IMR-90 (cell line): ENCODE measurements around the gene CLK2. TPM values are rescaled to one million over a fixed set of nuclear protein-coding genes. Genes with fewer than 3 reads are reported as not detected.
A peak's percentile ranks its signal among the peaks of the same experiment; 100 is the strongest.

Experiments used
- ATAC-seq: fragments of 200-7000 bp; cut with Tn5 transposase; 2 replicates; pipeline ENCODE4 v1.9.1; 2020; ENCODE audit warnings: low read depth, mild to moderate bottlenecking, moderate library complexity
- Bru-seq: library from RNA; stranded (reverse); fragments of 400-500 nt; gene quantifications from one replicate; lab custom pipeline; 2021; lab: Mats Ljungman, UMichigan
- BruChase-seq, 2 experiments: library from RNA; stranded (reverse); fragments of 400-500 nt; gene quantifications; one replicate each; lab custom pipeline; 2021; lab: Mats Ljungman, UMichigan
- BruUV-seq: library from RNA; stranded (reverse); fragments of 400-500 nt; replicated peaks from 2 replicates; lab custom pipeline; 2021; lab: Mats Ljungman, UMichigan
- CTCF ChIA-PET: fragments of 300-600 bp; formaldehyde crosslinking; extraction: SDS; loops from one replicate; lab custom pipeline; 2021; ENCODE audit warnings: antibody characterized with exemption; lab: Yijun Ruan, JAX
- POLR2A ChIA-PET: fragments of 300-600 bp; sonication (Branson Sonifier 250); formaldehyde crosslinking; loops from one replicate; lab custom pipeline; 2022; ENCODE audit warnings: antibody characterized with exemption; ENCODE audit not compliant: unreplicated experiment; lab: Charles Lee
- DNase-seq: peaks from one replicate; pipeline ENCODE4 v3.0.0; 2013
- H2AFZ ChIP-seq: replicated peaks from 2 replicates; pipeline ENCODE3; 2013; ENCODE audit warnings: low read length, mild to moderate bottlenecking; ENCODE audit not compliant: poor library complexity
- H2AK5ac ChIP-seq: 2 replicates; pipeline ENCODE4 v1.6.1; 2013; ENCODE audit warnings: low read depth, low read length, inconsistent platforms
- H2AK9ac ChIP-seq: replicated peaks from 2 replicates; pipeline ENCODE3; 2013; ENCODE audit warnings: mild to moderate bottlenecking, low read depth, low read length, moderate library complexity; ENCODE audit not compliant: poor library complexity
- H2BK120ac ChIP-seq: 2 replicates; pipeline ENCODE4 v1.6.1; 2013; ENCODE audit warnings: low read depth, low read length, inconsistent platforms
- H2BK15ac ChIP-seq: 3 replicates; pipeline ENCODE4 v1.6.1; 2013; ENCODE audit warnings: low read depth, low read length, inconsistent platforms
- H2BK20ac ChIP-seq: 2 replicates; pipeline ENCODE4 v1.6.1; 2013; ENCODE audit warnings: low read depth, mild to moderate bottlenecking, inconsistent platforms, low read length, moderate library complexity
- H2BK5ac ChIP-seq: 2 replicates; pipeline ENCODE4 v1.6.1; 2013; ENCODE audit warnings: mild to moderate bottlenecking, low read depth, low read length, inconsistent platforms; ENCODE audit not compliant: poor library complexity, severe bottlenecking
- H3K14ac ChIP-seq: replicated peaks from 2 replicates; pipeline ENCODE4 v1.6.1; 2013; ENCODE audit warnings: low read depth, low read length, inconsistent platforms
- H3K18ac ChIP-seq: 2 replicates; pipeline ENCODE4 v1.6.1; 2013; ENCODE audit warnings: low read depth, low read length, control low read depth
- H3K23ac ChIP-seq: 2 replicates; pipeline ENCODE4 v1.6.1; 2013; ENCODE audit warnings: low read depth, low read length, inconsistent platforms
- H3K27ac ChIP-seq: 2 replicates; pipeline ENCODE4 v1.5.1; 2013; ENCODE audit warnings: mild to moderate bottlenecking, control low read depth, low read length; ENCODE audit not compliant: insufficient read depth
- H3K27me3 ChIP-seq: 2 replicates; pipeline ENCODE4 v1.6.1; 2013; ENCODE audit warnings: low read length; ENCODE audit not compliant: control insufficient read depth, insufficient read depth
- H3K36me3 ChIP-seq: 2 replicates; pipeline ENCODE4 v1.6.1; 2013; ENCODE audit warnings: low read length, mixed read lengths; ENCODE audit not compliant: control insufficient read depth, insufficient read depth
- H3K4ac ChIP-seq: 2 replicates; pipeline ENCODE4 v1.6.1; 2013; ENCODE audit warnings: low read depth, low read length, inconsistent platforms
- H3K4me1 ChIP-seq: 2 replicates; pipeline ENCODE4 v1.6.1; 2013; ENCODE audit warnings: low read length, mixed read lengths; ENCODE audit not compliant: control insufficient read depth, insufficient read depth
- H3K4me2 ChIP-seq: 2 replicates; pipeline ENCODE4 v1.6.1; 2013; ENCODE audit warnings: low read depth, mild to moderate bottlenecking, control low read depth, low read length, moderate library complexity
- H3K4me3 ChIP-seq: 2 replicates; pipeline ENCODE4 v1.5.1; 2013; ENCODE audit warnings: low read depth, mild to moderate bottlenecking, control low read depth, low read length, moderate library complexity; ENCODE audit not compliant: insufficient read depth
- H3K56ac ChIP-seq: 2 replicates; pipeline ENCODE4 v1.6.1; 2013; ENCODE audit warnings: low read length, inconsistent platforms; ENCODE audit not compliant: insufficient read depth; ENCODE audit errors: extremely low read depth
- H3K79me1 ChIP-seq, 2 experiments: 2 replicates each; pipeline ENCODE4 v1.6.1; 2013; ENCODE audit warnings: low read length in 2 of 2, inconsistent platforms in 1 of 2, low read depth in 1 of 2
- H3K9ac ChIP-seq: 2 replicates; pipeline ENCODE4 v1.6.1; 2013; ENCODE audit warnings: low read depth, low read length, control low read depth
- H3K9me1 ChIP-seq: 2 replicates; pipeline ENCODE4 v1.6.1; 2013; ENCODE audit warnings: low read length, inconsistent platforms; ENCODE audit not compliant: insufficient read depth
- H3K9me3 ChIP-seq: 2 replicates; pipeline ENCODE4 v1.6.1; 2013; ENCODE audit warnings: low read length; ENCODE audit not compliant: control insufficient read depth, insufficient read depth
- H4K20me1 ChIP-seq: 2 replicates; pipeline ENCODE4 v1.6.1; 2013; ENCODE audit warnings: low read length, inconsistent platforms; ENCODE audit not compliant: insufficient read depth
- H4K5ac ChIP-seq: 2 replicates; pipeline ENCODE4 v1.6.1; 2013; ENCODE audit warnings: mild to moderate bottlenecking, low read depth, low read length, control low read depth
- H4K8ac ChIP-seq, 2 experiments: 2 replicates each; pipeline ENCODE4 v1.6.1; 2013; ENCODE audit warnings: low read depth in 2 of 2, low read length in 2 of 2, control low read depth in 1 of 2, inconsistent platforms in 1 of 2
- H4K91ac ChIP-seq: 2 replicates; pipeline ENCODE4 v1.6.1; 2013; ENCODE audit warnings: low read depth, low read length, inconsistent platforms; ENCODE audit not compliant: insufficient read depth
- BHLHE40 ChIP-seq: fragments of 150-350 bp; IDR thresholded peaks from 2 replicates; pipeline ENCODE4 v1.6.1; 2016; ENCODE audit warnings: mild to moderate bottlenecking, low read depth, low read length
- CEBPB ChIP-seq: IDR thresholded peaks from 2 replicates; pipeline ENCODE4 v1.6.1; 2012; ENCODE audit warnings: low read depth, low read length, improper control_type of control experiment
- FOS ChIP-seq: fragments of 150-350 bp; IDR thresholded peaks from 2 replicates; pipeline ENCODE4 v1.6.1; 2016; ENCODE audit warnings: low read depth, low read length
- MXI1 ChIP-seq: IDR thresholded peaks from 2 replicates; pipeline ENCODE4 v1.6.1; 2012; ENCODE audit warnings: low read depth, mild to moderate bottlenecking, low read length, moderate library complexity, borderline replicate concordance
- NFE2L2 ChIP-seq: fragments of 150-350 bp; IDR thresholded peaks from 2 replicates; pipeline ENCODE4 v1.6.1; 2016; ENCODE audit warnings: low read depth, mild to moderate bottlenecking, low read length
- POLR2A ChIP-seq: IDR thresholded peaks from 2 replicates; pipeline ENCODE4 v1.6.1; 2012; ENCODE audit warnings: mild to moderate bottlenecking, low read depth, low read length
- RAD21 ChIP-seq: IDR thresholded peaks from 2 replicates; pipeline ENCODE4 v1.6.1; 2012; ENCODE audit warnings: low read length, improper control_type of control experiment
- RFX5 ChIP-seq: IDR thresholded peaks from 2 replicates; pipeline ENCODE4 v1.8.0; 2012; ENCODE audit warnings: low read depth, mild to moderate bottlenecking, low read length, moderate library complexity
- SMC3 ChIP-seq: fragments of 150-350 bp; IDR thresholded peaks from 2 replicates; pipeline ENCODE4 v1.6.1; 2016; ENCODE audit warnings: low read depth, mild to moderate bottlenecking, antibody characterized with exemption, low read length, moderate library complexity
- WGBS, 2 experiments: methylation state at CpG; one replicate each; pipeline versions ENCODE4 v1.1.5 to v1.1.7; 2013; ENCODE audit warnings: missing lambda C conversion rate in 2 of 2; ENCODE audit not compliant: insufficient read length in 1 of 2; ENCODE audit errors: extremely low coverage in 2 of 2; 5-methylcytosine and 5-hydroxymethylcytosine counted together
- dilution Hi-C: fragments of 300-500 bp; cut with HindIII; formaldehyde crosslinking; loops from one replicate; pipeline ENCODE4 v1.14.3; 2018; ENCODE audit warnings: low sequenced_read_pairs; ENCODE audit not compliant: unreplicated experiment
- in situ Hi-C: fragments of 300-500 bp; cut with MboI; formaldehyde crosslinking; loops from 3 replicates; pipeline ENCODE4 v1.14.3; 2019; ENCODE audit warnings: low sequenced_read_pairs, inconsistent platforms, mixed read lengths
- intact Hi-C: fragments of 100-400 bp; cut with micrococcal nuclease; formaldehyde crosslinking; loops from 2 replicates; pipeline ENCODE4 v1.10.0; 2022
- long read RNA-seq: library from polyadenylated mRNA; unstranded; transcript quantifications from one replicate; pipeline ENCODE4 v2.0.0, GENCODE V29; 2021; ENCODE audit not compliant: unreplicated experiment
- polyA plus RNA-seq, 3 experiments: library from polyadenylated mRNA; depleted of rRNA; stranded (reverse); fragments of >200 nt; gene quantifications; 2 replicates each; pipeline ENCODE4 v1.2.3, GENCODE V29; 2012; ENCODE audit warnings: low replicate concordance in 1 of 3
- total RNA-seq: library from RNA; depleted of rRNA; stranded (reverse); fragments of >200 nt; gene quantifications from 2 replicates; pipeline ENCODE4 v1.2.3, GENCODE V29; 2012; rRNA removed
- TF ChIP-seq, protein P1 (sequence below): fragments of 150-350 bp; IDR thresholded peaks from 2 replicates; pipeline ENCODE4 v1.6.1; 2017; ENCODE audit warnings: mild to moderate bottlenecking, antibody characterized with exemption, low read length, low read depth
- TF ChIP-seq, protein P2 (sequence below): fragments of 150-350 bp; IDR thresholded peaks from 2 replicates; pipeline ENCODE4 v1.6.1; 2016; ENCODE audit warnings: low read depth, mild to moderate bottlenecking, low read length, moderate library complexity, borderline replicate concordance

CLK2 gene
- total RNA-seq (19.2 and 19.7 TPM in 2 replicates), polyA plus RNA-seq (2012; rRNA removed) (53.0 and 61.2 TPM in 2 replicates), Bru-seq, nascent RNA (percentile 86 among the genes with signal in this experiment), BruChase-seq, experiment 1, labeled RNA remaining after a 6-hour chase (percentile 87 among the genes with signal in this experiment), BruChase-seq, experiment 2, labeled RNA remaining after a 2-hour chase (percentile 85 among the genes with signal in this experiment)
- 18.2 and 18.6 TPM in 2 replicates for polyA plus RNA-seq (2012; cell fraction: cytosol; rRNA removed)
- 460 and 576 TPM in 2 replicates for polyA plus RNA-seq (2012; cell fraction: nucleus; rRNA removed; ENCODE audit: low replicate concordance)
- long read RNA-seq, transcript CLK2-203 (13 exons, 2,166 nt) = major isoform, 12 of 58 reads
- long read RNA-seq, transcript CLK2-205 (12 exons, 1,885 nt) = minor isoform, 6 of 58 reads
- long read RNA-seq, partial matches to known transcripts = 20 of 58 reads
- long read RNA-seq, other reads (novel, unspliced or antisense) = 19 of 58 reads

DNA sequence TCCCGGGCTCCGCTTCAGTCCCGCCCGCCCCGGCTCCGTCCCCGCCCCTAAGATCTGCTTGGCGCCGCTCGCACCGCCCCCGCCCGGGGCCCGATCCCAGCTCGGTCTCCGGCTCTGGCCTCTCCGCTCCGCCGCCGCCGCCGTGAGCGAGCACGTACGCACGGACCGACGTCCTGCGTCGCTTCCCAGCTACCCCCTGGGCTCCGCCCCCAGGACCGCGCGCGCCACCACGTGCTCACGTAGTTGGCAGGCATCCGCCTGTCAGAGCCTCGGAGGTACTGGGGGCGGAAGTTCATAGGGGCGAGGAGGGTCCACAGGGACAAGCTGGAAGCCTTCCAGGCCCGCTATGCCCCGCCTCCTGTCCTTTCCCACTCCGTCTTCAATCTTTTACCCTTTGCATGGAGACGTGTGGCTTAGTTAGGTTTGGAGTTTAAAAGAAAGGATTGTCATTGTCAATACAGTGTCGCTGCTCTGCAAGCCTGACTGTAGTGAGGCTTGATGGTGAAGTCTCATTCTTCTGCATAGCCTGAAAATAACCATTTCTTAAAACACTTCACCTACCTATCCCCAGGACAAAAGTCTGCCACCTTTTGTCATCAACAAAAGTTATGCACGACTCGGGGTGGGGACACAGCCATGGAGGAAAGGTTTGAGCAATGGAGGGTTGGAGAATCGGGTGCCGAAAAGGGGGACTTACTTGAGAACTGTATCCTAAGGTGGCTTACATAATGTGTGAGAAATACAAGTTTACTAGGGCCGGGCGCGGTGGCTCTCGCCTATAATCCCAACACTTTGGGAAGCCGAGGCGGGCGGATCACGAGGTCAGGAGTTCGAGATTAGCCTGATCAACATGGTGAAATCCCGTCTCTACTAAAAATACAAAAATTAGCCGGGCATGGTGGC, at the start of gene CLK2:
TSS of gene CLK2 (minus strand) at position 162 of the 903 bp plus-strand sequence. CDS start 2,527 bp downstream, outside the sequence.
- Histone ChIP-seq H3K4me2 (peak within 1 kb of the TSS; percentile 92), H3K4me1 (peaks cover 1% of the 10 kb centered on the region), H4K20me1 (peaks cover 14% of the 10 kb centered on the region; the same call in 1 of the 2 replicates), H2AK9ac (peak within 1 kb of the TSS; percentile 94), H2AFZ (peak within 1 kb of the TSS; percentile 85), H4K91ac (peak within 1 kb of the TSS; percentile 75), H3K9ac (peak within 1 kb of the TSS; percentile 89), H3K27ac (peak within 1 kb of the TSS; percentile 89), H3K4me3 (peak within 1 kb of the TSS; percentile 89), H2BK15ac (peak within 1 kb of the TSS; percentile 4; the same call in 1 of the 3 replicates), H3K4ac (peak within 1 kb of the TSS; percentile 90), H4K5ac (peak within 1 kb of the TSS; percentile 93), H4K8ac (peak within 1 kb of the TSS; percentile 90 to 98), H2BK20ac (0 out of 2 replicates have a peak within 1 kb of the TSS, but pooled peaks have one; percentile 0), H3K18ac (peak within 1 kb of the TSS; percentile 55), H3K27me3 (no peaks in the 10 kb centered on the region), H3K56ac (peak within 1 kb of the TSS; percentile 49), H3K9me3 (no peaks in the 10 kb centered on the region), H3K9me1 (peaks cover 14% of the 10 kb centered on the region), H3K14ac (peak within 1 kb of the TSS; percentile 88), H2BK120ac (peak within 1 kb of the TSS; percentile 14), H2BK5ac (peak within 1 kb of the TSS; percentile 77), H3K79me1 (peaks cover 16 to 47% of the 10 kb centered on the region in 2 experiments), H3K23ac (peak within 1 kb of the TSS; percentile 93), H3K36me3 (peaks cover 18% of the 10 kb centered on the region), H2AK5ac (peak within 1 kb of the TSS; percentile 76)
- DNase-seq = peak; percentile 88
- no TSS peak for BruUV-seq
- intact Hi-C loops = loop anchor here (2.0 kb wide), 1 partner anchor 49 kb away; no protein-coding TSS in a partner anchor
- CTCF ChIA-PET = interaction anchor here (0.7 to 1.3 kb wide), 4 partner anchors 11 to 101 kb away, joined by 3 to 4 read pairs (median 3); partner anchors contain the start of genes KRTCAP2 and SCAMP3
- dilution Hi-C loops = no loop called here
- 18% methylated on average over 22 of the region's 61 CpGs; no CpG with 5 or more reads in 1 of the 2 experiments for WGBS, 2 experiments
- POLR2A ChIA-PET = interaction anchor here (0.5 to 1.1 kb wide), 2 partner anchors 136 to 273 kb away, joined by 3 read pairs; no protein-coding TSS in a partner anchor
- peak; percentile 88 for ATAC-seq
- in situ Hi-C loops = no loop called here
- TF ChIP-seq POLR2A = 0 out of 2 replicates have a peak, but pooled peaks have one; percentile 47
- TF ChIP-seq, protein P1, sequence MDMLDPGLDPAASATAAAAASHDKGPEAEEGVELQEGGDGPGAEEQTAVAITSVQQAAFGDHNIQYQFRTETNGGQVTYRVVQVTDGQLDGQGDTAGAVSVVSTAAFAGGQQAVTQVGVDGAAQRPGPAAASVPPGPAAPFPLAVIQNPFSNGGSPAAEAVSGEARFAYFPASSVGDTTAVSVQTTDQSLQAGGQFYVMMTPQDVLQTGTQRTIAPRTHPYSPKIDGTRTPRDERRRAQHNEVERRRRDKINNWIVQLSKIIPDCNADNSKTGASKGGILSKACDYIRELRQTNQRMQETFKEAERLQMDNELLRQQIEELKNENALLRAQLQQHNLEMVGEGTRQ = peak; percentile 93
- no peak for TF ChIP-seq FOS
- no peak for TF ChIP-seq RFX5
- TF ChIP-seq CEBPB = no peak
- TF ChIP-seq MXI1 = peak; percentile 96
- TF ChIP-seq NFE2L2 = no peak
- TF ChIP-seq, protein P2, sequence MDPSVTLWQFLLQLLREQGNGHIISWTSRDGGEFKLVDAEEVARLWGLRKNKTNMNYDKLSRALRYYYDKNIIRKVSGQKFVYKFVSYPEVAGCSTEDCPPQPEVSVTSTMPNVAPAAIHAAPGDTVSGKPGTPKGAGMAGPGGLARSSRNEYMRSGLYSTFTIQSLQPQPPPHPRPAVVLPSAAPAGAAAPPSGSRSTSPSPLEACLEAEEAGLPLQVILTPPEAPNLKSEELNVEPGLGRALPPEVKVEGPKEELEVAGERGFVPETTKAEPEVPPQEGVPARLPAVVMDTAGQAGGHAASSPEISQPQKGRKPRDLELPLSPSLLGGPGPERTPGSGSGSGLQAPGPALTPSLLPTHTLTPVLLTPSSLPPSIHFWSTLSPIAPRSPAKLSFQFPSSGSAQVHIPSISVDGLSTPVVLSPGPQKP = no peak
- no peak for TF ChIP-seq RAD21
- TF ChIP-seq SMC3 = no peak
- TF ChIP-seq BHLHE40 = peak; percentile 29; the same call in 1 of the 2 replicates
